Fibroblast of skin of scalp (primary cell): ENCODE measurements around the gene FBN1.

Source experiments
- DNase-seq: peaks from one replicate; pipeline ENCODE4 v3.0.0-alpha.2; 2013

The FBN1 gene

GRCh38 chr15:48650931-48651330 lies 5.4 kb upstream of the FBN1 start:
- DNase-seq: no peak

GRCh38 chr15:48647962-48648361 lies 2.5 kb upstream of the FBN1 start:
- DNase-seq: peak; percentile 67

GRCh38 chr15:48646331-48646730 lies 822 bp upstream of the FBN1 start:
- no peak for DNase-seq

GRCh38 chr15:48644827-48645557 lies 517 bp downstream of the FBN1 start:
- peak; percentile 62 for DNase-seq

- no peak for DNase-seq
These were observed 1.1 kb downstream of the FBN1 start for GRCh38 chr15:48644467-48644826.

GRCh38 chr15:48643776-48644466 lies 1.6 kb downstream of the FBN1 start:
- DNase-seq: no peak

- no peak for DNase-seq
These were observed 2.3 kb downstream of the FBN1 start for GRCh38 chr15:48643206-48643605.

- DNase-seq: no peak
These were observed 2.7 kb downstream of the FBN1 start for GRCh38 chr15:48642795-48643194.

- DNase-seq: peak; percentile 58
These were observed 4.1 kb downstream of the FBN1 start for GRCh38 chr15:48641416-48641815.

- DNase-seq: peak; percentile 71
These were observed 6.5 kb downstream of the FBN1 start for GRCh38 chr15:48638963-48639362.

GRCh38 chr15:48637639-48638038 lies 7.9 kb downstream of the FBN1 start:
- DNase-seq: no peak

- peak; percentile 94 for DNase-seq
These were observed 9.0 kb downstream of the FBN1 start for GRCh38 chr15:48636511-48636910.

- DNase-seq: peak; percentile 92
These were observed 10.6 kb downstream of the FBN1 start for GRCh38 chr15:48634893-48635292.

GRCh38 chr15:48634096-48634495 lies 11.4 kb downstream of the FBN1 start:
- DNase-seq: no peak

- peak; percentile 81 for DNase-seq
These were observed 12.9 kb downstream of the FBN1 start for GRCh38 chr15:48632651-48633050.

- DNase-seq: no peak
These were observed 14.2 kb downstream of the FBN1 start for GRCh38 chr15:48631176-48631770.

GRCh38 chr15:48630245-48630644 lies 15.3 kb downstream of the FBN1 start:
- no peak for DNase-seq

- DNase-seq: peak; percentile 50
These were observed 16.7 kb downstream of the FBN1 start for GRCh38 chr15:48628832-48629231.

GRCh38 chr15:48627260-48627940 lies 18.1 kb downstream of the FBN1 start:
- DNase-seq: peak; percentile 81

GRCh38 chr15:48625126-48625525 lies 20.4 kb downstream of the FBN1 start:
- no peak for DNase-seq

GRCh38 chr15:48624700-48625099 lies 20.8 kb downstream of the FBN1 start:
- DNase-seq: no peak

- no peak for DNase-seq
These were observed 22.1 kb downstream of the FBN1 start for GRCh38 chr15:48623456-48623855.

- DNase-seq: no peak
These were observed 23.3 kb downstream of the FBN1 start for GRCh38 chr15:48622237-48622636.
